VCaP (cell line): ENCODE data around the gene SLCO2A1.

ENCODE experiments used
- H3K27ac ChIP-seq: fragments of 450-650 bp; 2 replicates; pipeline ENCODE4 v1.5.1; 2017
- CTCF ChIP-seq: fragments of 450-650 bp; conservative IDR thresholded peaks from 2 replicates; pipeline ENCODE4 v1.5.1; 2017; ENCODE audit warnings: mild to moderate bottlenecking, moderate library complexity

The SLCO2A1 gene

GRCh38 chr3:133996996-133997395, 32.7 kb downstream of the SLCO2A1 start:
- TF ChIP-seq CTCF = no peak
- no peak overlapping the region for H3K27ac ChIP-seq

GRCh38 chr3:133996251-133996661, 33.5 kb downstream of the SLCO2A1 start:
- TF ChIP-seq CTCF = no peak
- H3K27ac ChIP-seq = no peak overlapping the region

DNA sequence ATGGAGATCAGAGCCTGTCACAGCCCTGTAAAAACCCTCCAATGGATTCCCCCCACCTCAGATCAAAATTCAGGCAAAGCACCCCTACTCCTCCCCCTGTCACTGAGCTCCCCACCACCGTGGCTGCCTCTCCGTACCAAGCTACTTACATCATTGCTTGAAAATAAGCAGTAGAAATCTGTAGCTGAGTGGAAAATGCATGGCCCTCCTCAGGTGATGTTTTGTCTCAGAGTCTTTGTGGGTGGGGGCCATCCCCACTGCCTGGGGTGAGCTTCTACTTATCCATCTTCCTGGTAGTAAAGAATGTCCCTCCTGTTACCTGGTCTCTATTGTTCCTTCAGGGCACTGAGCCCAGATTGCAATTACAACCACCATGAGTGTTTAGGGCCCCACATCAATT, 34.5 kb downstream of the SLCO2A1 start:
- no peak for TF ChIP-seq CTCF
- no peak overlapping the region for H3K27ac ChIP-seq

GRCh38 chr3:133994166-133994890, 35.4 kb downstream of the SLCO2A1 start:
- H3K27ac ChIP-seq = no peak overlapping the region
- TF ChIP-seq CTCF = no peak

GRCh38 chr3:133992951-133993620, 36.6 kb downstream of the SLCO2A1 start:
- no peak overlapping the region for H3K27ac ChIP-seq
- no peak for TF ChIP-seq CTCF

- H3K27ac ChIP-seq = no peak overlapping the region
- TF ChIP-seq CTCF = no peak
Observed at GRCh38 chr3:133992381-133992780, 37.3 kb downstream of the SLCO2A1 start.

DNA sequence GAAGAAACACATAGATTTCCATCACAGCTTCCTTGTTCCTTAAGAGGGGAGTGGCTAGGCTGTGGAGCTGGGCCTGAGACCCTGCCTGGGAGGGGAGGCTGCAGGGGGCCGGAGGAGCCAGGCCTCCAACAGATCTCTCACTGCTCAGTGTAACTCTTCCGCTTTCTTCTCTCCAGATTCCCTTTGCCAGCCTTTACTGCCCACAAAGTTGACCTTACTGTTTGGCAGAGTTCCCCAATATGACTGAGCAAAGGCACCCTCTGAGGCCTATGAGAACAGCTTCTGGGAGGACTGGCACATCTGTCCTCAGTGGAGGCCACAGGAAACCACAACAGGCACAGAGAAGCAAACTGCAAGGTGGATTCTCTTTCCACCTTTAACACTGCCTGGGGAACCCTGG, 38.1 kb downstream of the SLCO2A1 start:
- TF ChIP-seq CTCF = no peak
- no peak overlapping the region for H3K27ac ChIP-seq
